Tibial nerve (tissue), 3 donors: Measurements from ENCODE around the gene GPR26.

Experiments
- POLR2A ChIP-seq, 2 donors: fragments of 450-650 bp; IDR thresholded peaks; one replicate each; pipeline ENCODE4 v1.6.1; 2017; ENCODE audit warnings: antibody characterized with exemption in 2 of 2, mild to moderate bottlenecking in 2 of 2, moderate library complexity in 2 of 2
- TF ChIP-seq, protein P1 (sequence below), 5 experiments: fragments of 200-600 bp in 3 of 5; fragments of 450-650 bp in 2 of 5; sonication (generic) in 3 of 5; IDR thresholded peaks; one replicate each; pipeline ENCODE4 v1.5.1; 2016 to 2019; ENCODE audit warnings: antibody characterized with exemption in 5 of 5, mild to moderate bottlenecking in 3 of 5, moderate library complexity in 2 of 5

GRCh38 chr10:123722351-123722750 is 56.2 kb downstream of the GPR26 start:
- TF ChIP-seq, protein P1, sequence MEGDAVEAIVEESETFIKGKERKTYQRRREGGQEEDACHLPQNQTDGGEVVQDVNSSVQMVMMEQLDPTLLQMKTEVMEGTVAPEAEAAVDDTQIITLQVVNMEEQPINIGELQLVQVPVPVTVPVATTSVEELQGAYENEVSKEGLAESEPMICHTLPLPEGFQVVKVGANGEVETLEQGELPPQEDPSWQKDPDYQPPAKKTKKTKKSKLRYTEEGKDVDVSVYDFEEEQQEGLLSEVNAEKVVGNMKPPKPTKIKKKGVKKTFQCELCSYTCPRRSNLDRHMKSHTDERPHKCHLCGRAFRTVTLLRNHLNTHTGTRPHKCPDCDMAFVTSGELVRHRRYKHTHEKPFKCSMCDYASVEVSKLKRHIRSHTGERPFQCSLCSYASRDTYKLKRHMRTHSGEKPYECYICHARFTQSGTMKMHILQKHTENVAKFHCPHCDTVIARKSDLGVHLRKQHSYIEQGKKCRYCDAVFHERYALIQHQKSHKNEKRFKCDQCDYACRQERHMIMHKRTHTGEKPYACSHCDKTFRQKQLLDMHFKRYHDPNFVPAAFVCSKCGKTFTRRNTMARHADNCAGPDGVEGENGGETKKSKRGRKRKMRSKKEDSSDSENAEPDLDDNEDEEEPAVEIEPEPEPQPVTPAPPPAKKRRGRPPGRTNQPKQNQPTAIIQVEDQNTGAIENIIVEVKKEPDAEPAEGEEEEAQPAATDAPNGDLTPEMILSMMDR (IDR thresholded peaks at IDR 0.05), result no peak
- TF ChIP-seq POLR2A (IDR thresholded peaks at IDR 0.05), result no peak
